ENCODE data around the gene TMEM150C. TPM values are rescaled to one million over a fixed set of nuclear protein-coding genes. Genes with fewer than 3 reads are reported as not detected.

The TMEM150C gene
- polyA plus RNA-seq, 3 donors: 25.6 to 26.7 (median 26.4) TPM

DNA sequence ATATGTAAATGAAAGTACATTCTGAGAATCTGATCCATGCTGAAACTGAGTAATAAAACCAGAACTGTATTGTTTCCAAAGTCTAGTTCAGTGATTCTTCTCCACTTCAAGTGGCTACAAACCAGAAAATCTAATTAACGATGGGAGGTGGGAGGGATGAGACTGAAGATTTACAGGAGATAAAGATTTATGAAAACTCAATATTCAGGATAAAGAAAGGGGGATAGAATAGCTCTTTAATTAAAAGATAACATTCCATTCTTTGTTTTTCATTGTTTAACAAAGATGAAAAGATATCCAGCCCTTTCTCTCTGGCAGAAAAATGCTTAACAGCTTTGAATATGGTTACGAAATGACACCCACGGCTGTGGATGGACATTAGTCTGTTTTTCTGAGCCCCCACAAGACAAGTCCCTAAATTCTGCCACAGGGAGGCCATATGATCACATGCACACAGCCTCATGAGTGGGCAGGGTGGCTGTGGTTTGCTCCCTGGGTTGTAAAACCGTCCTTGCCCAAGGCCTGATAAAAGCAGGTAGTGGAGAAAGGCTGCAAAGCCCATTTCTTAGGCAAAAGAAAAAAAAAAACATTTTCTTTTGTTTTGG is 36.4 kb downstream of the TMEM150C start:
- peak in 4 of 11 donors; percentile 7 to 52 (median 27) for DNase-seq (ENCODE audit: extremely low read depth in 1 of 11, low read depth in 9 of 11, low spot score in 4 of 11)

DNA sequence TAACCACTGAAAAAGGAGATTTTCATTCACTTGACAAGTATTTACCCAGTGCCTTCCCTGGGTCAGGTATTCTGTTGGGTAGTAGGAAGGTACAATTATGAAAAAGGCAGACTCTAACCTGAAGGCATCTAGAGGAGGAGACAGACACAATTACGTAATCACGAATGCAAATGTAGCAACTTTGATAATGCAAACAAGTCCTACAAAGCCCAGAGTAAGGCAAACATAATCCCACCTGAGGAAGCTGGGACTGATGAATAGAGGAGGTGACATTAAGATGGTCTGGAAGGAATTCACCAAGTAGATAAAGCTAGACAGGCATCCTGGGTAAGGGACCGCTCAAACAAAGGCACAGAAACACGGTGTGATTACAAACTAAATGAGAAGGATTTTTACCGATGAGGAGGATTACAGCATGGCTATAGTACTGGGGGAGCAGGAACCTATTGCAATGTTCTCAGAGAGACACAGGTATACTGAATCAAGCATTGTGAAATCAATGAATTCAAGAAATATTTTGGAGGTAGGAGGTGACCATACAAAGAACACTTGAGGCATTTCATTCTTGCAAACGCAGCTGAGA is 37.1 kb downstream of the TMEM150C start:
- DNase-seq (ENCODE audit: extremely low read depth in 1 of 11, low read depth in 9 of 11, low spot score in 4 of 11): no peak

DNA sequence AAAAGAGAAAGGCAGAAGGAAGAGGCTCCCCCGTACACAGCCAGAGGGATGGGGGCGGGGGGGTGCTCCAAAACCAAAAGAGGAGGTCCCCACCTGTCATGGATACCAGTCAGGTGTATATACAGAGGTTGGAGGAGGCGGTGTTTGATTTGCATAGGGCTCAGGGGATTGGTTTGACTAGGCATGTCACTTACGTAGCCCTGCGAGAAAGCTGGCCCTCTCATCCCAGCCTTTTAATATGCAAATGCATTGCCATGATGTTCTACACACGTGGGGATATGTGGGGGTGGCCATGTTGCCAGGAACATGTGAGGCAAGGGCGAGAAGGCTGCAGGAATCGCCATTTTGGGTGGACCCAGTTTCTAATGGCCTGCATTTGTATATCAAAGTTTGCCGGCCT is 38.6 kb downstream of the TMEM150C start:
- DNase-seq (ENCODE audit: extremely low read depth in 1 of 11, low read depth in 9 of 11, low spot score in 4 of 11): no peak

DNA sequence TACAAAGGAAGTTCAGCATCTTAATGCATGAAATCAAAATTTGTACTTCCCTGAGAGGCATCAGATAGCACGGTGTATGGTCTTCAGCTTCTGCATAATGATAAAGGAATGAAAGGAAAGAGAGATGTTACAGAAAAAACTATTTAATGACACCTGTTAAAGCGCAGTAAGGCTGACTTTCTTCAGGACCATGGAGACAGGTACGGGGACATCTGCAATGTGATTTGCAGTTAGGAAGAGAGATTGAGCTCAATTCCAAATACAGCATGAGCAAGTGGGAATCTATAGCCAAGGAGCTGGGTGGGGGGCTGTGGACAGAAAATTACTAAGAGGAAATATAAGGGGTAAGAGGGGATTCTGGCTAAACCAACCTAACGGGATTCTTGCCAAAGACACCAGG is 39.3 kb downstream of the TMEM150C start:
- DNase-seq (ENCODE audit: extremely low read depth in 1 of 11, low read depth in 9 of 11, low spot score in 4 of 11): no peak

DNA sequence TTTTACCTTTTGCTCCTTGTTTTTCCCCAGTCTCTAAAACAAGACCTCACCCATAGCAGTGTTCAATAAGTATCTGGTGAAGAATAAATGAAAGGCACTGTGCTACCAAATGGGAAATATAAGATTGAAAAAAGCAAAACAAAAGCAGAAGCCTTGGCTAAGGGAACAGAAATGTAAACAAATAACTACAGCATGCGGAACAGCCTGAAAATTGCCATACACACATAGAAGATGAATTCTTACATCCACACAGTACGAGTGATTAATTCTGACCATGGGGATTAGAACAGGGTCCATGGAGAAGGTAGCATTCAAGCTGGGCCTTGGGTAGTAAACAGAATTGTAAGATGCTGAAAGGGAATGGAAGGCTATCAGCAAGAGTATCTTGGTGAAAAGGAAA is 40.5 kb downstream of the TMEM150C start:
- no peak for DNase-seq (ENCODE audit: extremely low read depth in 1 of 11, low read depth in 9 of 11, low spot score in 4 of 11)

DNA sequence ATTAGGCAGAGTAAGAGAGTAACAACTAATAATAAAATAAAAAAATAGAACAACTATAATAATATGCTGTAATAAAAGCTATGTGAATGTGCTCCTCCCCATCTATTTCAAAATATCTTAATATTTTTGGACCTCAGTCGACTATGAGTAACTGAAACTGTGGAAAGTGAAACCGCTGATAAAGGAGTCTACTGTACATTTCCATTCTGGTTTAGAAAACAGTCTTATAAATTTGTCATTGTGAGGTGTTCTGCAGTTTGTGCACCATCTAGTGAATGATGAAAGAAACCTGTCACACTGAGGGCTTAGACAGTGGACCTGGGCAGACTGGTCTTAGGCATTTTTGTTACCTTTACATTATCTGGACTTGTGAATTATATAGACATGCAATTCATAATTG is 42.0 kb downstream of the TMEM150C start:
- DNase-seq (ENCODE audit: extremely low read depth in 1 of 11, low read depth in 9 of 11, low spot score in 4 of 11): no peak

DNA sequence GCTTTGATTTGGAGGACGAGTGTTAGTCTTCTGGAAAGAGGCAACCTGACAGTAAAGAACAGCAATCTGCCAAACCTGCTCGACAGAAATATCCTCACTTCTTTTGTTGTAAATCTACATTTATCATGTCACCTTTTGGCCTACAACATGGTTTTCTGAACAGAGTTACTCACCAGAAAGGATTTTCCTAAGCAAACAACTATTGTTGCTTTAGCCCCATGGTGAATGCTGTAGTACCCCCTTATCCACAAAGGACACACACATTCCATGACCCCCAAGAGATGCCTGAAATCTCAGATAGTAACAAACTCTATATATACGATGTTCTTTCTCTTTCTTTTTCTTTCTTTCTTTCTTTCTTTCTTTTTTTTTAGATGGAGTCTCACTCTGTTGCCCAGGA is 42.7 kb downstream of the TMEM150C start:
- DNase-seq (ENCODE audit: extremely low read depth in 1 of 11, low read depth in 9 of 11, low spot score in 4 of 11): no peak

DNA sequence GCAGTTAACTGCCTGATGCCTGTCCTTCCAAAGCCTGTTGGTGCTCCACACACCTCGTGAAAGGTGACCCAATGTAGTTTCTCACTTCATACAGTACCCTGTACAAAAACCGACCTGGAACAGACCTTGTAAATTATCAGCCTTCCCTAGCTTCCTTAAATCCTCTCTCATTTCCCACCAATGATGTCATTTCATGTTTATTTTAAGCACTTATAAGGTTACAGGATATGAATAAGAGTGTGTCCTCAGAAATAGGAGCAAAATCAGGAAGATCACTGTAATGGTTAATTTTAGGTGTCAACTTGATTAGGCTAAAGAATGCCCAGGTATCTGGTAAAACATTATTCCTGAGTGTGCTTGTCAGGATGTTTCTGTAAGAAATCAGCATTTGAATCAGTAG is 44.7 kb downstream of the TMEM150C start:
- no peak for DNase-seq (ENCODE audit: extremely low read depth in 1 of 11, low read depth in 9 of 11, low spot score in 4 of 11)

DNA sequence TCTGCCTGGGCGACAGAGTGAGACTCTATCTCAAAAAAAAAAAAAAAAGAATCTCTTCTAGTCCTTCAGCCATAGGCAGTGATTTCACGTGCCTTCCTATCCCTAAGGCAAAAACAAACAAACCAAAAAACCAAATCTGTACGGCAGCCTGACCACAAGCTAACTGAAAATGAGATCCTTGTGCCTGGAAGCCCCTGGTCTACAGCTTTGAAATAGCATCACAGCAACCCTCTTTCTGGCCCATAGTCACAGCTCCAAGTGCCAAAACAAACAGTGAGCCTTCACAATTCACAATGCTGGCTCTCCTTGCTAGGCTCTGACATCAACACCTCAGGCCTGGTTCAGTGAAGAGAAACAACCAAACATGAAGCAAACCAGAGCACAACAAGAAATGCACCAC is 46.1 kb downstream of the TMEM150C start:
- no peak for DNase-seq (ENCODE audit: extremely low read depth in 1 of 11, low read depth in 9 of 11, low spot score in 4 of 11)

DNA sequence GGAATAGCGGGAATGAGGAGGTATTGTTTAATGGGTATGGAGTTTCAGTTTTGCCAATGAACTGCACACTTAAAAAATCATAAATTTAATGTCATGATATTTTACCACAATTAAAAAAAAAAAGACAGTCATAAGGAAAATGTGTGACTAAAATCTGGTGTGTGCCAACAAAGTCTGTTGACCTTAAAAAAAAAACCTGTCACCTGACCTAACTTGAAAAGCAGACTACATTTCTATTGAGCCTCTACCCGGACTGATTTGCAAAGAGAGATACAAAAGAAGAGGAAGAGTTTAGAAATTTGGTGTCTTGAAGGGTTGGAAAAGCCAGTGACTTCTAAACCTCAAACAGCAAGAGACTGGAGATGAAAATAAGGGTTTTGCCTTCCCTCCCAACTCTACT is 48.4 kb downstream of the TMEM150C start:
- no peak for DNase-seq (ENCODE audit: extremely low read depth in 1 of 11, low read depth in 9 of 11, low spot score in 4 of 11)

DNA sequence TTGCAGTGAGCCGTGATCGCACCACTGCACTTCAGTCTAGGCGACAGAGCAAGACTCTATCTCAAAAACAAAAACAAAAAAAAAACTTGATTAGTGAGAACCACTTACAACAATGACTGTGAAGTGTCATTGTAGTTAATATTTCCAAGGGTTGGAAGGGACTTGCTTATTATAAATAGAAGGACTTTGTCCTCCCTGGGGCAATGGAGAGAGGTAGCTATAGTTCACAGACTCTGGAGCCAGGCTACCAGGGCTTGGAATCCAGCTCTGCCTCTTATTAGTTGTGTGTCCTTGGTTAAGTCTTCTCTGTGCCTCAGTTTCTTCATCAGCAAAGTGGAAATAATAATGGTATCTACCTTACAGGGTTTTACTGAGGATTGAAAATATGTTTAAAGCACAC is 51.6 kb downstream of the TMEM150C start:
- no peak for DNase-seq (ENCODE audit: extremely low read depth in 1 of 11, low read depth in 9 of 11, low spot score in 4 of 11)

DNA sequence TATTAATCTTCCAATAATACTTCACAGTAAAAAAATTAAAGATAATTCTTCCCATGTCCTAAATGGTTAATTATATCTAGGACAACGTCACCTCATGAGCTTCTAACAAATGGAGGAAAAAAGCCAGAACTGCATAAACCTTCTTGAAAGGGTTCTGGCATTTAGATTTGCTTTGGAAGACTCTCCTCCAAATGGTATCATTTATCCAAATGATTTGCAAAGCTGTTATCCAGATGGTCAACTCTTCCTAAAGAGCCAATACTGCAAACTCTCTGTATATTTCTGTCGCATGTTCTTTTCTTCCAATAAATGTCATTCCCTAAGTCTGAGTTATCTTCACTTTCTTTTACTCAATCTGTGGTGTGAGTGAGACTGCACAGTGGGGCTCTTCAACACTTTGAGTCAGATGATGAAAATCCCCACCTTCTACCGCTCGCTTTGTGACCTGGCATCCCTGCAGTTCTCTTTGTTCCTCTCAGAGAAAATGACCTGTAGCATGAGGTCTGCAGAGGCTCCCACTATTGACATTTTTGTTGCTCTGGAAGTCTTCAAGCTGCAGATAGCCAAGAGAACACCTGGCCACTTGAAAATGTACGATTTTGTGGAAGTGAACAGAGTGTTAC is 52.9 kb downstream of the TMEM150C start:
- no peak for DNase-seq (ENCODE audit: extremely low read depth in 1 of 11, low read depth in 9 of 11, low spot score in 4 of 11)

DNA sequence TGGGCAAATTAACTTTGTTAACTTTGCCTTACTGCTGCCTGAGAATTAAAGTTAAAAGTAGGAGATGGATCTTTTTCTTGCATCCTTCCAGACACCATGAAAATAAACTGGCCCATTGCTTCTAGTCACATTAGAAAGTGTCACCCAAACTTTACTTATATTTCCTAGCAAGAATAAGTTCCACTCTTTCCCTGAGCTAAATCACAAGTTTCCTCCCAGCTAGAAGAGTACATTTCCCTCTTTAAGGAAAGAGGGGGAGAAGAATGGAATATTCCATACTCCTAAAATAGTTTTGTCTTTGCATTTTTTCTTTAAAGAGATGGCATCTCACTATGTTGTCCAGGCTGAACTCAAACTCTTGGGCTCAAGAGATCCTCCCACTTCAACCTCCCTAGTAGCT is 53.8 kb downstream of the TMEM150C start:
- no peak for DNase-seq (ENCODE audit: extremely low read depth in 1 of 11, low read depth in 9 of 11, low spot score in 4 of 11)

DNA sequence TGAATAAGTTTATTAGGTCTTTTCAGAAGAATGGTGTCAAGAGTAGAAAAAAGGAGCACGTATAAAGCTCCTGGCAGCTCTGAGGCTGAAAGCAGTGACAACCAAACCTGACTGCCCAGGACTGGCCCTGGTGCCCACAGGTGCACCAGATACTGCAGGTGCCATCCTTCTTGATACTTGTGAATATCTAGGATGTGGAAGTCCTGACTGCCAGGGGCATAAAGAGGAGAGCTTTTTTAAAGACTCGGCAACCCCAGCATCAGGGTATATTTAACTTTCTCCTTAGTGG is 60.7 kb downstream of the TMEM150C start:
- no peak for DNase-seq (ENCODE audit: extremely low read depth in 1 of 11, low read depth in 9 of 11, low spot score in 4 of 11)

DNA sequence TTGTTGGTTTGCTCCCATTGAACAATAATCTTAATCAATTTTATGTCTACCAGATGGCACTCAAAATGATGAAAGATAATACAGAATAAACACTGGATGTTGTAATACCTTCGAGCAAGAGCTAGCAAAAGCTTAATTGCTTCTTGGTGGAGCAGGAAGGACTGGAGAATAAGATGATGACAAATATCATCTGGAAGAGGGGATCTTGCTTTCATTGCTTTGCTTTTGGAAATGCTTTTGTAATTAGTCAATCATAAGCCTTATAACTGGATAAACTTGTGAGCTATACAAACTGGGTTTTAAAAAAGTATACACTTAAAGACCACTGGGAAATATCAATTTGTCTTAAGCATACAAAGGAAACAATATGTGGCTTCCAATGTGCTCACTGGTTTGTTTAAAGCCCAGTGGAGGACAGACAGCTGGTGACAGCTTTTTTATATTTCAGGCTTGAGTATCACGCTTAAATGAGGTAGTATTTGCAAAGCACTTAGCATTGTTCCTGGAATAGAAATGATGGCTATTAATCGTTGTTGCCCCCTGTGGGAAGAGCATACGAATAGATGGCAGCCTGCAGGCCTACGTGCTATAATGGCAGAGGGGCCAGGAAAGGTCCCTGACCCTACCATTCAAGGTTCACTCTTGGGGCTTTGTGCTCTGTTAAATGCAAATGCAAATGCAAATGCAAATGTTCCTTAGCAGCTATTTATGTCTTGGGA is 61.2 kb downstream of the TMEM150C start:
- no peak for DNase-seq (ENCODE audit: extremely low read depth in 1 of 11, low read depth in 9 of 11, low spot score in 4 of 11)

DNA sequence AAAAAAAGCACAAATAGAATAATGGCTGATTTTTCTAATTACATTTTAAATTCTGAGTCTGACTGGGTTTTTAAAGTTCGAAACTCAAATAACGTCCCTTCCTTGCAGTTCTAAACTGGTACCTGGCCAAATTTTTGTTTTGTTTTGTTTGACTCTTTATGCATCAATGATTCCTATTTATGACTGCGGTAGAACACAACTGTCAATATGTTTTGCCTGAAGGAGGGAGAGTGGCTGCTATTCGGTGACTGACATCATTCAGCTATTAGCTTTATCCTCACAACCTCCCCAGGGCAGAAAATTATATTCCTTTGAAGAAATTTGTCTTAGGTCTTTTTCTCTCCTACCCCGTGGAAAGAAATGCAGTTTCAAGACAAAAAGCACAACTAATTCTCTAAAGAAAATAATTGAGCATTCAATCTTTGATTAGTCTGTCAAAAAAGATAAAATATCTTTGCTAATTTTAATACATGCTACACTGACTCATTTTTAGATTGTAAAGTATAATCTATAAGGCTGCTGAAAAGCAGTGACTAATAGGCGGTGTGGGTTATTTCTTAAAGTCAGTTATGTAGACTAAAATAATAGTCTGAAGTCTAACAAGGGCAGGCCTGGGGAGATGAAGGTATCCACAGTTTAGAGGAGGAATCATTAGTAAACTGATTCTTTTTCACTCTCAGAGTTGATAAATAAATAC is 61.9 kb downstream of the TMEM150C start:
- DNase-seq (ENCODE audit: extremely low read depth in 1 of 11, low read depth in 9 of 11, low spot score in 4 of 11): no peak

DNA sequence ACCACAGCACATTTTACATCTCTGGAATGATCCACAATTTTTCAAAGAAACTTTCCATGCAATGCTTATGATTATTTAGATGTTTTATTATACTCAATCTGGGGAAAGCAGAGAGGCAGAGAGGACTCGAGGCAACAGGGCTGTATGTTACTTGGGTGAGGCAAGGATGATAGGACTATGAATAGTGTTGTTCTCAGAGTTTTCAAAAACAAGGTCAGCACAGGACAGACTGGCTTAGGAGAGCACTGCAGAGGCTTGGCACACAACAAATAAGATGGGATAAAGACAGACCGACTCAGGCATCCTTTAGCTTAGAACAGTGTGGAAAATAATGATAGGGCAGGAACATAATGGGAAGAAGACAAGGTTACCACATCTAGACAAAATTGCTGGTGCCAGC is 65.4 kb downstream of the TMEM150C start:
- DNase-seq (ENCODE audit: extremely low read depth in 1 of 11, low read depth in 9 of 11, low spot score in 4 of 11): no peak

DNA sequence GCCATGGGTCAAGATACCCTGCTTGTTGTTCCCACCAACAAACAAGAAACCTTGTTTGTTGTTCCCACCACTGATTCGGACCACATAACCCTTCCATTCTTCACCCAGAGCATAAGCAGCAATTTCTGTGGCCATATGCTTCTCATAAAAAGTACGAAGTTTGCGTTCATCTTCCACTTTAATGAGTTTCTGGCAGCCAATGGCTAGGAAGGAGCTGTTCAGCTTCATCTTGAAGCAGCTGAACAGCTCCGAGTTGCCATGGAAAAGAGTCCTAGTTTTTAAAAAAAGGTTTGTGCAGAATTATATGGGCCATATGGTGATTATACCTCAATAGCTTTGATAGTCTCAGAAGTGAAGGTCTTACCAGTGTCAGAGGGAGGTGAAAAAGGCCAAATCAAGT is 66.1 kb downstream of the TMEM150C start:
- DNase-seq (ENCODE audit: extremely low read depth in 1 of 11, low read depth in 9 of 11, low spot score in 4 of 11): no peak

DNA sequence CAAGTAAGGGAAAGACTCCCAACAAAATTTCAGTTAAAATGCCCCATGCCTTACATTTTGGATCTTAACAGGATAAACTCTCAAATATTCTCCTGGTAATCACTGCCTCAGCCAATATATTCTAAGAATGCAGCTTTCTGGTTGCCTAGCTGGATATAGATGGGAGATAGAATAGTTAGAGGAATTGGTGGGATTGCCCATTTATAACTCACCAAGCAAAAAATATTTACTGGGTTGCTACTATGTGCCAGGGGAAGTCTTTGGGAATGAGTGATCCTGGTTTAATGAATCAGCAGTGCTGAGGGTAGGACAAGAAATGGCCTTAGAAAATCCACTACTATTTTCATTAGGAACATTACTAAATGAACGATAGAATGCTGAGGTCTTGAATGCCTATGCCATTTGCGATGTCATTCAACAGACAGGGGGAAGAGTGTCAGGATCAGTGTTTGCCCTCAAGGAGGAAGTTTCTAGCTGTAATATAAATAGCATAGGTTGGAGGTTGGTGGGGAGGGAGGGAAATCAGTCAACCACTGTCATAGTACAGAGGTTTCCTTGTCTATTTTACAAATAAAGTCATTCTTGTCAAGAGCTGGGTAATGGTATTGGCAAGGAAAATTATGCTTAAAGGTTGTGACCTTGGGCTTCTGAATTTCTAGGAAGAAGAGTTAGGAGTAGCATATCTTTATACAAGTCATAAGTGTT is 67.9 kb downstream of the TMEM150C start:
- no peak for DNase-seq (ENCODE audit: extremely low read depth in 1 of 11, low read depth in 9 of 11, low spot score in 4 of 11)
